ENCODE data around the gene IL6R.

The IL6R gene

GRCh38 chr1:154466206-154466605 lies 61.1 kb downstream of the IL6R start:
- Histone ChIP-seq H3K36me3 (ENCODE audit: control insufficient read depth, insufficient read depth, low read length) (no peaks in the 10 kb centered on the region), H3K4me3 (replicated peaks; ENCODE audit: low read depth, low read length) (no peak overlapping the region), H3K27me3 (replicated peaks; ENCODE audit: control insufficient read depth, insufficient read depth, low read length) (no peaks in the 10 kb centered on the region; the same call in 1 of the 2 replicates)
- no peak for TF ChIP-seq CTCF (IDR thresholded peaks at IDR 0.05; ENCODE audit: insufficient read depth, low read length, poor library complexity, severe bottlenecking)
- no peak for DNase-seq (ENCODE audit: extremely low read depth, insufficient read length)

- peak; percentile 41 for TF ChIP-seq CTCF (IDR thresholded peaks at IDR 0.05; ENCODE audit: insufficient read depth, low read length, poor library complexity, severe bottlenecking)
- no peak for DNase-seq (ENCODE audit: extremely low read depth, insufficient read length)
- Histone ChIP-seq H3K36me3 (ENCODE audit: control insufficient read depth, insufficient read depth, low read length) (no peaks in the 10 kb centered on the region), H3K27me3 (replicated peaks; ENCODE audit: control insufficient read depth, insufficient read depth, low read length) (no peaks in the 10 kb centered on the region; the same call in 1 of the 2 replicates), H3K4me3 (replicated peaks; ENCODE audit: low read depth, low read length) (no peak overlapping the region)
Measured at GRCh38 chr1:154466921-154467417, 61.8 kb downstream of the IL6R start.

GRCh38 chr1:154467434-154468102 lies 62.4 kb downstream of the IL6R start:
- H3K27me3 ChIP-seq (replicated peaks; ENCODE audit: control insufficient read depth, insufficient read depth, low read length) = no peaks in the 10 kb centered on the region; the same call in 1 of the 2 replicates
- no peak for DNase-seq (ENCODE audit: extremely low read depth, insufficient read length)
- no peak for TF ChIP-seq CTCF (IDR thresholded peaks at IDR 0.05; ENCODE audit: insufficient read depth, low read length, poor library complexity, severe bottlenecking)
- no peaks in the 10 kb centered on the region for H3K36me3 ChIP-seq (ENCODE audit: control insufficient read depth, insufficient read depth, low read length)
- H3K4me3 ChIP-seq (replicated peaks; ENCODE audit: low read depth, low read length) = no peak overlapping the region

- no peak overlapping the region for H3K4me3 ChIP-seq (replicated peaks; ENCODE audit: low read depth, low read length)
- no peaks in the 10 kb centered on the region for H3K36me3 ChIP-seq (ENCODE audit: control insufficient read depth, insufficient read depth, low read length)
- TF ChIP-seq CTCF (IDR thresholded peaks at IDR 0.05; ENCODE audit: insufficient read depth, low read length, poor library complexity, severe bottlenecking) = no peak
- H3K27me3 ChIP-seq (replicated peaks; ENCODE audit: control insufficient read depth, insufficient read depth, low read length) = no peaks in the 10 kb centered on the region; the same call in 1 of the 2 replicates
- DNase-seq (ENCODE audit: extremely low read depth, insufficient read length) = no peak
Measured at GRCh38 chr1:154468535-154469250, 63.5 kb downstream of the IL6R start.

- TF ChIP-seq CTCF (IDR thresholded peaks at IDR 0.05; ENCODE audit: insufficient read depth, low read length, poor library complexity, severe bottlenecking) = no peak
- no peak for DNase-seq (ENCODE audit: extremely low read depth, insufficient read length)
- no peaks in the 10 kb centered on the region for H3K36me3 ChIP-seq (ENCODE audit: control insufficient read depth, insufficient read depth, low read length)
- no peak overlapping the region for H3K4me3 ChIP-seq (replicated peaks; ENCODE audit: low read depth, low read length)
- no peaks in the 10 kb centered on the region; the same call in 1 of the 2 replicates for H3K27me3 ChIP-seq (replicated peaks; ENCODE audit: control insufficient read depth, insufficient read depth, low read length)
Measured at GRCh38 chr1:154469844-154470560, 64.9 kb downstream of the IL6R start.
